ENCODE measurements around the gene LRRTM2.

Gene LRRTM2

GRCh38 chr5:138889994-138890393 lies 14.9 kb upstream of the LRRTM2 start:
- in situ Hi-C loops (cut with MboI; ENCODE audit: low pct_unique_long_range_greater_than_20kb, low sequenced_read_pairs, unreplicated experiment), result no loop called here

GRCh38 chr5:138884554-138884953 lies 9.4 kb upstream of the LRRTM2 start:
- TF ChIP-seq CTCF (IDR thresholded peaks at IDR 0.05; ENCODE audit: extremely low read depth, insufficient read depth, missing control alignments), result no peak
- in situ Hi-C loops (cut with MboI; ENCODE audit: low pct_unique_long_range_greater_than_20kb, low sequenced_read_pairs, unreplicated experiment), result no loop called here
- DNase-seq (ENCODE audit: low spot score), result no peak

More at GRCh38 chr5:138889994-138890393, 14.9 kb upstream of the LRRTM2 start:
- no peak for DNase-seq (ENCODE audit: low spot score)
- no peak for TF ChIP-seq CTCF (IDR thresholded peaks at IDR 0.05; ENCODE audit: extremely low read depth, insufficient read depth, missing control alignments)

GRCh38 chr5:138884094-138884493 lies 9.0 kb upstream of the LRRTM2 start:
- no peak for DNase-seq (ENCODE audit: low spot score)
- TF ChIP-seq CTCF (IDR thresholded peaks at IDR 0.05; ENCODE audit: extremely low read depth, insufficient read depth, missing control alignments), result no peak
- in situ Hi-C loops (cut with MboI; ENCODE audit: low pct_unique_long_range_greater_than_20kb, low sequenced_read_pairs, unreplicated experiment), result no loop called here

- in situ Hi-C loops (cut with MboI; ENCODE audit: low pct_unique_long_range_greater_than_20kb, low sequenced_read_pairs, unreplicated experiment), result no loop called here
- TF ChIP-seq CTCF (IDR thresholded peaks at IDR 0.05; ENCODE audit: extremely low read depth, insufficient read depth, missing control alignments), result no peak
- no peak for DNase-seq (ENCODE audit: low spot score)
Observed at GRCh38 chr5:138883211-138883610, 8.1 kb upstream of the LRRTM2 start.

GRCh38 chr5:138878437-138879235 lies 3.5 kb upstream of the LRRTM2 start:
- no peak for TF ChIP-seq CTCF (IDR thresholded peaks at IDR 0.05; ENCODE audit: extremely low read depth, insufficient read depth, missing control alignments)

GRCh38 chr5:138876811-138877210 lies 1.7 kb upstream of the LRRTM2 start:
- in situ Hi-C loops (cut with MboI; ENCODE audit: low pct_unique_long_range_greater_than_20kb, low sequenced_read_pairs, unreplicated experiment), result no loop called here
- no peak for TF ChIP-seq CTCF (IDR thresholded peaks at IDR 0.05; ENCODE audit: extremely low read depth, insufficient read depth, missing control alignments)
- no peak for DNase-seq (ENCODE audit: low spot score)

More at GRCh38 chr5:138878437-138879235, 3.5 kb upstream of the LRRTM2 start:
- in situ Hi-C loops (cut with MboI; ENCODE audit: low pct_unique_long_range_greater_than_20kb, low sequenced_read_pairs, unreplicated experiment), result no loop called here
- no peak for DNase-seq (ENCODE audit: low spot score)

All from GM13977 (cell line).